ENCODE results near the gene CTBP2.

- TF ChIP-seq CTCF (IDR thresholded peaks at IDR 0.05; ENCODE audit: low read depth, low read length, poor library complexity, severe bottlenecking) (no peak), EZH2phosphoT487 (IDR thresholded peaks at IDR 0.05; ENCODE audit: borderline replicate concordance, low read length) (no peak)
Measured at GRCh38 chr10:125056161-125057132, 103.9 kb downstream of the CTBP2 start.
